HG02943 (cell line): ENCODE measurements around the gene HTR7.
"Not testable (repeated sequence)": the region's sequence is repeated elsewhere in the genome, so short reads cannot be mapped to it uniquely, and the experiment has no call there.

Experiments
- ATAC-seq: cut with Tn5 transposase; IDR thresholded peaks from one replicate; pipeline ENCODE4 v1.9.1; 2021; ENCODE audit warnings: mild to moderate bottlenecking, low read depth, moderate library complexity; ENCODE audit not compliant: unreplicated experiment

HTR7 gene

GRCh38 chr10:90859321-90859751 is 1.5 kb upstream of the HTR7 start:
- no peak for ATAC-seq

GRCh38 chr10:90858461-90858968 is 676 bp upstream of the HTR7 start:
- ATAC-seq = no peak

GRCh38 chr10:90856964-90857634 is 740 bp downstream of the HTR7 start:
- ATAC-seq = no peak

GRCh38 chr10:90856261-90856660 is 1.6 kb downstream of the HTR7 start:
- ATAC-seq = no peak

- ATAC-seq = no peak
Measured at GRCh38 chr10:90855126-90855525, 2.7 kb downstream of the HTR7 start.

- no peak for ATAC-seq
Measured at GRCh38 chr10:90849956-90850749, 7.7 kb downstream of the HTR7 start.

- ATAC-seq = no peak
Measured at GRCh38 chr10:90847436-90847835, 10.4 kb downstream of the HTR7 start.

GRCh38 chr10:90846746-90847145 is 11.1 kb downstream of the HTR7 start:
- ATAC-seq = no peak

- ATAC-seq = no peak
Measured at GRCh38 chr10:90845726-90846125, 12.1 kb downstream of the HTR7 start.

- ATAC-seq = no peak
Measured at GRCh38 chr10:90842725-90843124, 15.1 kb downstream of the HTR7 start.

- no peak for ATAC-seq
Measured at GRCh38 chr10:90837486-90837885, 20.4 kb downstream of the HTR7 start.

GRCh38 chr10:90834326-90834725 is 23.5 kb downstream of the HTR7 start:
- ATAC-seq = no peak

- no peak for ATAC-seq
Measured at GRCh38 chr10:90832111-90832510, 25.7 kb downstream of the HTR7 start.

GRCh38 chr10:90822508-90822907 is 35.3 kb downstream of the HTR7 start:
- ATAC-seq = no peak

GRCh38 chr10:90821864-90822263 is 36.0 kb downstream of the HTR7 start:
- not testable (repeated sequence) for ATAC-seq

GRCh38 chr10:90819911-90820310 is 37.9 kb downstream of the HTR7 start:
- no peak for ATAC-seq

- no peak for ATAC-seq
Measured at GRCh38 chr10:90818736-90819135, 39.1 kb downstream of the HTR7 start.

- ATAC-seq = no peak
Measured at GRCh38 chr10:90817128-90817889, 40.5 kb downstream of the HTR7 start.

- no peak for ATAC-seq
Measured at GRCh38 chr10:90816466-90816865, 41.4 kb downstream of the HTR7 start.

GRCh38 chr10:90813594-90814365 is 44.1 kb downstream of the HTR7 start:
- ATAC-seq = no peak
